ENCODE data around the gene SNAPC4.

- TF ChIP-seq, protein P1, sequence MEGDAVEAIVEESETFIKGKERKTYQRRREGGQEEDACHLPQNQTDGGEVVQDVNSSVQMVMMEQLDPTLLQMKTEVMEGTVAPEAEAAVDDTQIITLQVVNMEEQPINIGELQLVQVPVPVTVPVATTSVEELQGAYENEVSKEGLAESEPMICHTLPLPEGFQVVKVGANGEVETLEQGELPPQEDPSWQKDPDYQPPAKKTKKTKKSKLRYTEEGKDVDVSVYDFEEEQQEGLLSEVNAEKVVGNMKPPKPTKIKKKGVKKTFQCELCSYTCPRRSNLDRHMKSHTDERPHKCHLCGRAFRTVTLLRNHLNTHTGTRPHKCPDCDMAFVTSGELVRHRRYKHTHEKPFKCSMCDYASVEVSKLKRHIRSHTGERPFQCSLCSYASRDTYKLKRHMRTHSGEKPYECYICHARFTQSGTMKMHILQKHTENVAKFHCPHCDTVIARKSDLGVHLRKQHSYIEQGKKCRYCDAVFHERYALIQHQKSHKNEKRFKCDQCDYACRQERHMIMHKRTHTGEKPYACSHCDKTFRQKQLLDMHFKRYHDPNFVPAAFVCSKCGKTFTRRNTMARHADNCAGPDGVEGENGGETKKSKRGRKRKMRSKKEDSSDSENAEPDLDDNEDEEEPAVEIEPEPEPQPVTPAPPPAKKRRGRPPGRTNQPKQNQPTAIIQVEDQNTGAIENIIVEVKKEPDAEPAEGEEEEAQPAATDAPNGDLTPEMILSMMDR (IDR thresholded peaks at IDR 0.05; ENCODE audit: insufficient read depth, low read length, poor library complexity, severe bottlenecking): no peak
- TF ChIP-seq EZH2phosphoT487 (conservative IDR thresholded peaks at IDR 0.05; ENCODE audit: low read length): no peak
Measured at GRCh38 chr9:136358888-136359287, 41.1 kb downstream of the SNAPC4 start.
